Activated T-helper 9 cell treated with anti-CD3 and anti-CD28 coated beads, Interleukin-2, amount 50 U/mL, for 16 hours (primary cell): Measurements from ENCODE around the gene NSD1.
"Not testable (repeated sequence)": the region's sequence is repeated elsewhere in the genome, so short reads cannot be mapped to it uniquely, and the experiment has no call there.

Source experiments
- DNase-seq: peaks from one replicate; pipeline ENCODE4 v3.0.0-alpha.2; 2020; ENCODE audit warnings: low read depth

The NSD1 gene

DNA sequence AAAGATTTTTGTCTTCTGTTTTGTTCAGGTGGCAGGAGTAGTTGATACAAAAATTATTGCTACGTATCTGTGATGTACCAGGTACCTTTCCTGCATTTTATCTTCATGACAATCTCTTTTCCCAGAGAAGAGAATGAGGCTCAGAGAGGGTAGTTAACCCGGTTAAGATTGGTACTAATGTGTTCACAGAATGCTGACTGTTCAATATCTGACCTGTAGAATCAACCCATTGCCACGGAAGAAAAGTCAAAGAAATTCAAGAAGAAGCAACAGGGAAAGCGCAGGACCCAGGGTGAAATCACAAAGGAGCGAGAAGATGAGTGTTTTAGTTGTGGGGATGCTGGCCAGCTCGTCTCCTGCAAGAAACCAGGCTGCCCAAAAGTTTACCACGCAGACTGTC lies 158.2 kb downstream of the NSD1 start:
- DNase-seq: no peak

DNA sequence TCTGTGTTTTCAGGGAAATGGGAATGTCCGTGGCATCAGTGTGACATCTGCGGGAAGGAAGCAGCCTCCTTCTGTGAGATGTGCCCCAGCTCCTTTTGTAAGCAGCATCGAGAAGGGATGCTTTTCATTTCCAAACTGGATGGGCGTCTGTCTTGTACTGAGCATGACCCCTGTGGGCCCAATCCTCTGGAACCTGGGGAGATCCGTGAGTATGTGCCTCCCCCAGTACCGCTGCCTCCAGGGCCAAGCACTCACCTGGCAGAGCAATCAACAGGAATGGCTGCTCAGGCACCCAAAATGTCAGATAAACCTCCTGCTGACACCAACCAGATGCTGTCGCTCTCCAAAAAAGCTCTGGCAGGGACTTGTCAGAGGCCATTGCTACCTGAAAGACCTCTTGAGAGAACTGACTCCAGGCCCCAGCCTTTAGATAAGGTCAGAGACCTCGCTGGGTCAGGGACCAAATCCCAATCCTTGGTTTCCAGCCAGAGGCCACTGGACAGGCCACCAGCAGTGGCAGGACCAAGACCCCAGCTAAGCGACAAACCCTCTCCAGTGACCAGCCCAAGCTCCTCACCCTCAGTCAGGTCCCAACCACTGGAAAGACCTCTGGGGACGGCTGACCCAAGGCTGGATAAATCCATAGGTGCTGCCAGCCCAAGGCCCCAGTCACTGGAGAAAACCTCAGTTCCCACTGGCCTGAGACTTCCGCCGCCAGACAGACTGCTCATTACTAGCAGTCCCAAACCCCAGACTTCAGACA lies 160.4 kb downstream of the NSD1 start:
- no peak for DNase-seq

DNA sequence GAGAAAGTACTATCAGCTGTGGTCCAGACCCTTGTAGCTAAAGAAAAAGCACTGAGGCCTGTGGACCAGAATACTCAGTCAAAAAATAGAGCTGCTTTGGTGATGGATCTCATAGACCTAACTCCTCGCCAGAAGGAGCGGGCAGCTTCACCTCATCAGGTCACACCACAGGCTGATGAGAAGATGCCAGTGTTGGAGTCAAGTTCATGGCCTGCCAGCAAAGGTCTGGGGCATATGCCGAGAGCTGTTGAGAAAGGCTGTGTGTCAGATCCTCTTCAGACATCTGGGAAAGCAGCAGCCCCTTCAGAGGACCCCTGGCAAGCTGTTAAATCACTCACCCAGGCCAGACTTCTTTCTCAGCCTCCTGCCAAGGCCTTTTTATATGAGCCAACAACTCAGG lies 161.1 kb downstream of the NSD1 start:
- no peak for DNase-seq

DNA sequence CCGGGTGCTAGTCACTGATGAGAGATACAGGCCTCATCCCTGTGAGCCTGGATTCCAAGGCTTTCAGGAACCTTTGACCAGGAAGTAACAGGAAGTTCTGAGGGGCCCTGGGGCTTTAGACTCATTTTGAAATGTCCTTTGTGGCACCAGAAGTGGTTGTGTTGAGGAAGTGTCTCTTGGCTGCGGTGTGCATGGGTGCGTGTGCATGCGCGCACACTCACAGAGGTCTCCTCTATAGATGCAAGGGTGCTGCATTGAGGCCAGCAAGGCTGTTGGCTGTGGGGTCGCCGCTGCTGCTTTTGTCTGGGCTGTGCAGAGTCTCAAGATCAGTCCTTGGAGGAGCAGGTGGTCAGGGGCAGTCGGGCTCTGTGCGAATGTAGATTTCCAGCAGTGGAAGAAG lies 162.4 kb downstream of the NSD1 start:
- no peak for DNase-seq

DNA sequence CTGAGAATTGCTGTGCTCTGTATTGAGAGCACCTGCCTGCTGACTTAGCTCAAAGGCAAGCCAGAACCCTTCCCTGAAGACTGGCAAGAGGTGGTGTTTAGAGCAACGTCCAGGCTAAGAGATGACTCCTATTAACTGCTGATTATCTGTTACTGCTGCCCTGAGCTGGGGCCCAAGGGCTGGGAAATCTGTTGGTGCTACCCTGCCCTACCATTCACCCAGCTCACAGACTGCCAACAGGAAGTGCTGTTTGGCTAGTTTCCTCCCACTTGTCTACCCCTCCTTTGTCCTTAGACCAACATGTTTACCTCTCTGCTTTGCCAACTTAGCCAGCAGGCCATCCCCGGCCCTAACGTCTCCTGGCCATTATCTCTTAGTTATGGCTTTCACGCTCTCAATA lies 163.0 kb downstream of the NSD1 start:
- no peak for DNase-seq

DNA sequence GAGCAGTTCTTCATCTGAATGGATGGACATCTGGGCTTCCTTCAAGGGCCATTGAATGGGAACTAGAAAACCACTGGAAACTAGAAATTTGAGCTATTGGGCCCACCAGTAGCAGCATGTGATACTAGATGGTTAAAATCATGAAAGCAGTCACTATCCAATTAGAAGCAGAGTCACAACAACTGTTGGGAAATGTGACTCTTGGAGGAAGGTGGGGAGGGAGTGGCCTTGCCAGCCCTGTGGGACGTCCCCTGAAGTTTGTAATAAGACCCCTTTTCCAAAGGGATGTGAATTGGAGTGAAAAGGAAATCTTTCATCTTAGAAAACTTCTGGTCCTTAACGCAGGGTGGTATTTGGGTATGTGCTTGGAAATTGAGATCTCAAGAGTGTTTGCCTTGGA lies 164.3 kb downstream of the NSD1 start:
- DNase-seq: no peak

DNA sequence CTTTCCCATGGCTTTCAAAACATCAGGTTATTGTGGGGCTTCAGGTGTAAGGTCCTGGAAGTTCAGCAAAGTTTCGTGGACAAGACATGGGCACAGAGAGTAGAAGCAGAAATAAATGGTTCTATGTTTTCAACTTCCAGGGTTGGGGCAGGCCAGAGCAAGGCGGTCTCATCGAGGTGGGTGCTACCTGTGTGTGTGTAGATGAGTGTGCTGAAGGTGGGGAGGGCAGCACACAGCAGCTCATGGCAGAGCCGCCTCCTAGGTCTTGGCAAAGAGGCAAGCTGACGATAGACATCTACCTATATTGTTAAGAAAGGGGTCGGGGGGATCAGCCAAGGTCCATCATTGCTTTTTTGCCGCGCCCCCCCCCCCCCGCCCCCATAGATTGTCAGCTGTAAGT lies 166.1 kb downstream of the NSD1 start:
- no peak for DNase-seq

DNA sequence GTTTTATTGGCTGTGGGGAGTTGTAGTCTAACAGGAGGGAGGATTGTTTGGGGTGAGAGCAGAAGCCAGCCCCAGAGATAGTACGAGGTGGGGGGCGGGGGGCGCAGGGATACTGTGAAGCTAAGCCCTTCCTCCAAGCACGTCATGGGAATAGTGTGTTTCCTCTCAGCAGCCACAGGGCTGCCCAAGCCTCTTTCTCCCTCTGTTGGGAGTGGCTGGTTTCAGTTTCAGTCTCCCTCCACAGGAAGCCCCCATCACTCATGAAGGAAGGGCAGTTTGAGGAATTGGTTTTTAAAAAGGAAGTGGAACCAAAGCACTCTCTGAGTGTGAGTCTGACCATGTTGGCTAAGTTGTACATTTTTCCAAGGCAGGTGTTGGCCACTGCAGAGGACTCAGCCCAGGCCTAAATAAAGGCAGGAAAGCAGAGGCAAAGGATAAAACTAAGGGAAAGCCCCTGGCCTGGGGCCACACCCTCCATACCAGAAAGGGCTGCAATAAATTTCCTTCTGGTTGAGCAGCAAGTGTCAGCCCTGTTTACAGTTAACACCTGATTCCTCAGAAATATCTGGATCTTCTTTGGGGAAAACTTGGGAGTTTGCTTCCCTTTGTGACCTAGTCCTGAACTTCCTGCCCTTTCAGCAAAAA lies 166.8 kb downstream of the NSD1 start:
- no peak for DNase-seq

DNA sequence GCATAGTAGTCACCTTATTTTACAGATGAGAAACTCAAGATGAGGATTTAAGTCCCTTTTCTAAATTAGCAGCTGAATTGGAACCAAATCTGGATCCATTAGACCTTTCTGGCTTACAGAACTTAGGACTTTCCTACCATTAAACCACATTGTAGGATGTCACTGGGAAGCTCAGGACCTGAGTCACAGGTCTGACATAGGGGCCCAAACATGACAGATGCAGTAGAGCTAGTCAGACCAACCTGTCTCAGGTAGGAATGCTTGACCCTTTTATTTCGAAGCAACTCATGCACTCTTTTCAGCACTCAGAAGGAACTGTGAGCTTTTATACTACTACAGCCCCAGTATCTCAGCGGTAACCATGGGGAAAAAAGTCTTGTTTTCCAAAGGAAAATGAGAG lies 167.4 kb downstream of the NSD1 start:
- no peak for DNase-seq

DNA sequence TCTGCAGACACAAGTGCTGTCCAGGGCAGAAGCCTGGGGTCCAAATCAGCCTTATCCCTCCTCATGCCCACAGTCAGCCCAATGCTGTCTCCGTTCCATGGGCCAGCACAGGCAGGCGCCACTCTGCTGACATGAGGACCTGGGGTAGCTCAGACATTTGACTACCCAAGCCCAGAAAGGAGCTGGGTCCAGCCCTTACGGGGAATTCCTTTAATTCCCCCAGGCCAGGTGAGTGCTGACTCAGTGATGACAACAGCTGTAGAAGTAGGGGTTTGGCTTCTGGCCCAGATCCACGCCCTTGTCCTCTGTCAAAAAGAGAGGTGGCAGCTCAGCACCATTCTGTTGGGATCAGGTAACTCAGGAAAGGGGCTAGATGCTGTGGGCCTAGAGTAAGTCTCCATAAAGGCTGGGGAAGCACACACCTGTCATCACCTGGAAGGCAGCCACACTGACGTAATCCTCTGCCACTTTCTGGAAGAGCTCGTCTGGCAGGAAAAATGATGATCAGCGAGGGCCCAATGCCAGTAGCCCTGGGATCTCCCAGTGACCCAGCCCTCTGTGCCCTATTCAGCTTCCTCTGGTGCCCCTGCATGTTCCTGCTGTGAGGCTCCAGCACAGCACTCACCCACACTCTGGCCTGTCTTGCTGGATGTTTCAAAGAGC lies 168.1 kb downstream of the NSD1 start:
- no peak for DNase-seq

DNA sequence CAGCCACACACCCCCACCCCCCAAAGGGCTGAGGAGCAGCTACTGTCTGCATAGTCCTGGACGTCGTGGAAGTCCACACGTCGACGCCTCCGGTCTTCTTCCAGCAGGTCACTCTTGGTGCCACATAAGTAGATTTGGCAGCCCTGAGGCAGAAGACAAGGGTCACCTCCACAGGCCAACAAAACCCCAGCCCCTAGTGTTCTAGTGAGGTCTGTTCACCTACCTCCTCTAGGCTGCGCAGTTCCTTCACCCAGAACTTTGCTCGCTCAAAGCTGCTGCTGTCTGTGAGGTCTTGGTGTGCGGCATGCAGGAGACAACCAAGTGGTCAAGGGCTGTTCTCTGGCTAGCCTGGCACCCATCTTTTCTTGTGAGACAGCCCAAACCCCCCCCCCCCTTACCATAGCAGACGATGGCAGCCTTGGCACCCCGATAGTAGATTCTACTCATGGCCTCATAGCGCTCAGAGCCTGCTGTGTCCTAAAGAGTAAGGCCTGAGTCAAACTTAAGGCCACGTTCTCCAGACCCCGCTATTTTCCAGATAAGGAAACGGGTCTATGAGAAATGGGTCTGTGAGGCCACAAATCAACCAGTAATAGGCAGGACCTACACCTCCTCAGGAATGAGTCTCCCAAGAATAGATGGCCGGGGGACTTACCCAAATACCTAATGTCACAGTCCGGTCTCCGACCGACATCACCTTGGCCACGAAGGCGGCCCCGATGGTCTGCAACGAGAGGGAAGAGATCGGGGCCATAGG lies 169.0 kb downstream of the NSD1 start:
- DNase-seq: no peak

DNA sequence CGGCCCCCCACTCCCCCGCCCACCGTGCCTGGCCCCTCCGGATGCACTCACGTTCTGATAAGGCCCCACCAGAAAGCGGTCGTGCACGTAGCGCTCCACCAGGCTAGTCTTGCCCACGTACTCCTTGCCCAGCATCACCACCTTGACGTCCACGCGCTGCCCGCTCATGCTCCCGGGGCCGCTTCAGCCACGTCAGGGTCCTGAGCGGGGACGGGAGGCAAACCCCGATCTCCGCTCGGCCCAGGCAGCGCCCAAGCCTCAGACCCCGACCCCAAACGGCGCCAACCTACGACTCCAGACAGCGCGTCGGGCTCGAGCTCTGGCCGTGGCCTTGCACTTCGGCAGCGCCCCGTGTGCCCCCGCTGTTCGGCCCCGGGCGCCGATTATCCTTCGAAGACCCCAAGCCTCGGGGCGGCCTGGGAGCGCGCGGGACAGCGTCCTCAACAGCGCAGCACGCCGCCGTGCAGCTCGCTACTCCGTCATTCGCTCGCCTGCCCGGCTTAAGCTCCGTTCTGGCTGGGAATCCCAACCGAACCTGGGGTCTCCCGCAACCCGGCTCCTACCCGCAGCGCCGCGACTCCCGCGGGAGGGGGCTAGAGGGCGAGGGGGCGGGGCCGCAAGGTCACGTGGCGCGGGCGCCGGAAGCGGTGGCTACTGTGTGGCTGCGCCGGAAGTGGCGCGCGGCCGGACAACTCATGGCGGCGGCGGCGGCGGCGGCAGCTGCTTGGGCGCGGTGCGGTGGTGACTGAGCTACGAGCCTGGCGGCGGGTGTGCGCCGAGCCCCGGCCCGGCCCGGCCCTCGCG lies 169.8 kb downstream of the NSD1 start, which contains the start of the genes PRELID1 and RAB24:
Gene PRELID1, plus strand, starts transcription at position 679 of the 804 bp plus-strand sequence. CDS start 187 bp downstream, outside the sequence.
Gene RAB24, minus strand, starts transcription at position 599 of the 804 bp plus-strand sequence. Its CDS starts 431 bp downstream, at position 168.
- peak; percentile 84 for DNase-seq

DNA sequence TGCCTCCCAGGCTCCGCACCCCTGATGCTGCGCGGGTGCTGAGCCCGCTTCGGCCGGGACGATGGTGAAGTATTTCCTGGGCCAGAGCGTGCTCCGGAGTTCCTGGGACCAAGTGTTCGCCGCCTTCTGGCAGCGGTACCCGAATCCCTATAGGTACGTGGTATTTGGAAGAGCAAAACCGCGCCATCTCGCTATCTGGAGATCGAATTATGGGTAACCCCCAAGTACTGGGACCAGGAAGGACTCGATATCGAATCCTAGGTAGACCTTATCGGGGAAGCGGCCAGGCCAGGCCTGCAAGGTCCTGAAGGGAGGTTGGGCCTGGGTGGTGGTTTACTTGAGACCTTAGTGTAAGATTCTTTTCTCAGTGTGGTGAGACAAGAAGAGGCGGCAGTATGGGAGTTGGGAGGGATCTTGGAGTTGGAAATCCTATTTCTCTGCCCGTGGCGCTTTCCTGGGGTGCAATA lies 170.4 kb downstream of the NSD1 start:
- DNase-seq: no peak

DNA sequence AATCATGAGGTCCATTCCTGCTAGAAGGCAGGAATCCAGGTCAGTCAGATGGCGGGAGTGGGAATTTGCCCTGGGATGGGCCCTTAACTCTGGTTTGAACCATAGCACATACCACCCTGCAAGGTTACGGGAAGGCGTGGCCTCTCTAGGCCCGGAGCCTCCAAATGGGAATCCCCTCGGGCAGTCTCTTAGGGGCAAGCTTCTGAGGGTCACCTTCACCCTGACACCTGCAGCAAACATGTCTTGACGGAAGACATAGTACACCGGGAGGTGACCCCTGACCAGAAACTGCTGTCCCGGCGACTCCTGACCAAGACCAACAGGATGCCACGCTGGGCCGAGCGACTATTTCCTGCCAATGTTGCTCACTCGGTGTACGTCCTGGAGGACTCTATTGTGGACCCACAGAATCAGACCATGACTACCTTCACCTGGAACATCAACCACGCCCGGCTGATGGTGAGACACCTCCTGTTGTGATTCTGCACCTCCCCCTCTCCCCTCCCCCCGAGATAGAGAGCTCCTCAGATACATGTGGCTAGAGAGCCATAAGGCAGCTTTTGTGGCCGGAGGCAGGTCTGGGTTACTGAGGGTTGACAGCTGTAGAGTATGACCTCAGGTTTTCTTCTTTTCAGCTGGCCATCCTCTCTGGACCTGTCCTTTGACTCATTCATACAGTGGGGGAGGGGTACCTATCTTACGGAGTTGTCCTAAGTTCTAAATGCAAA lies 171.0 kb downstream of the NSD1 start:
- DNase-seq: no peak

DNA sequence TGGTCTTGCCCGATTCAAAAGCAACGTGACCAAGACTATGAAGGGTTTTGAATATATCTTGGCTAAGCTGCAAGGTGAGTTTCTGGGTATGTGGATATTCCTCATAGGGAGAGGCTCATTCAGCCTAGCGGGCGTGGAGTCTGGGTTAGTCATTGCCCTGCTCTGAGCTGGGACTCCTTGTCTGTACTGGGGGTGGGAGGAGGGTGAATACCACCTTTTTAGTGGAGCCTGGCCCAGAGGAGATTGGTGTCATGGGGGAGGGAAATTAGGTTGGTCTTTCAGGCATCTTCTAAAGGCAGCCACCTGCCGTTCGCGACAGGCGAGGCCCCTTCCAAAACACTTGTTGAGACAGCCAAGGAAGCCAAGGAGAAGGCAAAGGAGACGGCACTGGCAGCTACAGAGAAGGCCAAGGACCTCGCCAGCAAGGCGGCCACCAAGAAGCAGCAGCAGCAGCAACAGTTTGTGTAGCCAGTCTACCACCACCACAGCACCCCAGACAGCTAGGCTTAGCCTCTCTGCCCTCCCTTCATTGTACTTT lies 172.6 kb downstream of the NSD1 start:
- DNase-seq: not testable (repeated sequence)

DNA sequence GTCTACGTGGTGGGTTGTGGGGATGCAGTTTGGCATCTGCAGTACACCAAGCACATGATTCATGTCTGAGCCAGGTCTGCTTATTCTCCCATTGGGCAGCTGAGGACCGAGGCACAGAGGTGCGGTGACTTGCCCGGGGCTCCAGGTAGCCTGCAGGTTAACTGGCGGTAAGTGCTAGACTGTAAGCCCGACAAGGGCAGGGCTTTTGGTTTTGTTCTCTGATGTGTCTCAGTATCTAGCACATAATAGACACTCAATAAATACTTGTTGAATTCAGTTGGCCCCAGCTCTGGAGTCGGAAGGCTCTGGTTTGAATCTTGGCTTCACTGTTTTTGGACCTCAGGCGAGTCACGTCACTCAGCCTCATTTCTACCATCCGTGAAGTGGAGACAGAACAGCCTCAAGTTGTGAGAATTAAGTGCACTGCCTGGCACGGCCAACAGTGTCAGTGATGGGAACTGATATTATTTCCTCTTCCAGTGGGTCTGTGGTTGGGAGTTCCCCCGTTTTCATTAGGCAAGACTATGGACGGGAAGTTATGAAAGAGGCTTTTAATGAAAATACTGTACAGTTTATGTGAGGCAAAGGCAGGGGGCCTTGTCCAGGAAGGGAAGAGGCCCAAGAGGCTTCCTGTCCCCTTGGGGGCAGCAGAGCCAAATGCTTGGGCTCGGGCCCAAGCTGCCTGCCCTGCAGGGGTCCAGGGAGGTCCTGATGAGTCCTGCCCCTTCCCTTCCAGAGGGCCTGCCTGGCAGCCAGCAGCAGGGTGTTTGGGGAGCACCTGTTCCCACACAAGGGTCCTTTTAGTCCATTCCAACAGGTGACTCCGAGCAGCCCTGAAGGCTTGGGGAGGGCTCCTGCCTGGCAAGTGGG lies 173.3 kb downstream of the NSD1 start:
- no peak for DNase-seq

DNA sequence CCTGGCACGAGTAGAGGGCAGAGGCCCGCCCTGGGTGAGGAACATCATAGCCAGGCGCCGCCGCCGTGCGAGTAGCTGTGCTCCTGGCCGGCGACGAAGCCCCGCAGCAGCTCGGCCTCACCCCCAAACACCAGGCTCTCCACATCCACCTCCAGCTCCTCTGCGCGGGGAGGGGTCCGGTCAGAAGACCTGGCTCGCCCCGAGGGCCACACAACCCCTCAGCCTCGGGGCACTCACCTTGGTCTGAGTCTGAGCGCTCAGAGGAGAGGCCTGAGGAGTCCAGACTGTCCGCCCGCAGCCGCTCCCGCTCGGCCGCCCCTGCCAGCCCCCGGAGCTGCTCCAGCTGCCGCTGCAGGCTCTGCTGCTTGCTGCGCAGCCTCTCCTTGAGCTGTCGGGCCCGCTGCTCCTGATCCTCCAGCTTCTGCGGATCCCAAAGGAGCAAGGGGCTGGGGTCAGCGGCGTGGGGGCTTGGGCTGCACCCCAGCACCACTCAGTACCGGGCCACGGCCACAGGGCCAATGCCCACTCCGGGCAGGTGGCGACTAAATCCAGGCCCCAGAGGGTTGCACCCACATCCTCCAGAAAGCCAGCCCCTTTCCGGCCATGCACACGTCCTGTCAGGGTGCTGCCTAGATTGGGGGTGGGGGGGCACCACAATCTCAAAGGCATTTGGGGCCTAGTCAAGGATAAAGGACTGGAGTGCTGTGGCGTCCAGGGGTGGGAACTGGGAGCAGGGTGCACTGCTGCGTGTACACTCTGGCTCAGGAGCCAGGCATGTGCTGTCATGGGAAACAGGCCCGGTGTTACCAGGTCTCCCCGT lies 174.2 kb downstream of the NSD1 start:
- DNase-seq: no peak

DNA sequence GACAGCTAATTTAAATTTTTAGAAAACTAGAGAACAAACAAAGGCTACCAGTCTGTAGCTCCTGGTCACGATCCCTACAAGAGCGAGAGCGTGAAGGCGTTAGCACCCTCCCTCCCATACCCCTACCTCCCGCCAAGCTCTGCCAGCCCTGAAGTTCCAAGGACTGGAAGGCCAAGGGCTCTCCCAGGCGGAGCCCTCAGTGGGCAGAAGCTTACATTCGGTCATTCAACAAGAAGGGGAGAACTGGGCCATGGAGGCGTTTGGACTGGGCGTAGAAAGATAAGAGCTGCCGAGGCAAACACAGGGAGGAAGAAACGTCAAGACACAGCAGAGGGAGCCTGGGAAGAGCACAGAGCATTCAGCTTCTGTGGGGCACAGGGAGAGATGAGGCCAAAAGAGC lies 175.2 kb downstream of the NSD1 start:
- DNase-seq: no peak
